NB4 (cell line): ENCODE data around the gene UNC13D.
"Not testable (repeated sequence)": the region's sequence is repeated elsewhere in the genome, so short reads cannot be mapped to it uniquely, and the experiment has no call there.

Experiments
- CTCF ChIP-seq: IDR thresholded peaks from one replicate; pipeline ENCODE4 v1.5.1; 2012; ENCODE audit warnings: low read depth, low read length
- MAX ChIP-seq: IDR thresholded peaks from 2 replicates; pipeline ENCODE4 v1.6.1; 2011; ENCODE audit warnings: low read depth, low read length
- POLR2A ChIP-seq: IDR thresholded peaks from 2 replicates; pipeline ENCODE4 v1.6.1; 2011; ENCODE audit warnings: mild to moderate bottlenecking; ENCODE audit not compliant: insufficient read length; ENCODE audit errors: extremely low read depth

- not testable (repeated sequence) for TF ChIP-seq CTCF, POLR2A, MAX
These were observed 65.9 kb downstream of the UNC13D start for GRCh38 chr17:75778066-75778860.
